Nephron progenitor cell (in vitro differentiated cells): Measurements from ENCODE around the gene AP4B1.
A peak's percentile ranks its signal among the peaks of the same experiment; 100 is the strongest.

Experiments
- DNase-seq: peaks from one replicate; pipeline ENCODE4 v3.0.0; 2021
- H3K27ac Mint-ChIP-seq: 2 replicates; pipeline ENCODE4 v1.8.0; 2021; ENCODE audit warnings: mild to moderate bottlenecking, moderate library complexity, mixed read lengths
- H3K27me3 Mint-ChIP-seq: 2 replicates; pipeline ENCODE4 v1.8.0; 2021; ENCODE audit warnings: mild to moderate bottlenecking, low read depth, mixed read lengths; ENCODE audit not compliant: poor library complexity
- H3K36me3 Mint-ChIP-seq: 2 replicates; pipeline ENCODE4 v1.8.0; 2021; ENCODE audit warnings: low read depth, mixed read lengths
- H3K4me1 Mint-ChIP-seq: 2 replicates; pipeline ENCODE4 v1.8.0; 2021; ENCODE audit warnings: mixed read lengths
- H3K4me3 Mint-ChIP-seq: 2 replicates; pipeline ENCODE4 v1.8.0; 2021; ENCODE audit warnings: mild to moderate bottlenecking, moderate library complexity, mixed read lengths
- H3K9me3 Mint-ChIP-seq: 2 replicates; pipeline ENCODE4 v1.8.0; 2021; ENCODE audit warnings: mild to moderate bottlenecking, moderate library complexity, mixed read lengths
- TF ChIP-seq, protein P1 (sequence below): fragments of 200-600 bp; sonication (generic); IDR thresholded peaks from 2 replicates; pipeline ENCODE4 v1.5.0; 2021; ENCODE audit warnings: antibody characterized with exemption

Gene AP4B1

DNA sequence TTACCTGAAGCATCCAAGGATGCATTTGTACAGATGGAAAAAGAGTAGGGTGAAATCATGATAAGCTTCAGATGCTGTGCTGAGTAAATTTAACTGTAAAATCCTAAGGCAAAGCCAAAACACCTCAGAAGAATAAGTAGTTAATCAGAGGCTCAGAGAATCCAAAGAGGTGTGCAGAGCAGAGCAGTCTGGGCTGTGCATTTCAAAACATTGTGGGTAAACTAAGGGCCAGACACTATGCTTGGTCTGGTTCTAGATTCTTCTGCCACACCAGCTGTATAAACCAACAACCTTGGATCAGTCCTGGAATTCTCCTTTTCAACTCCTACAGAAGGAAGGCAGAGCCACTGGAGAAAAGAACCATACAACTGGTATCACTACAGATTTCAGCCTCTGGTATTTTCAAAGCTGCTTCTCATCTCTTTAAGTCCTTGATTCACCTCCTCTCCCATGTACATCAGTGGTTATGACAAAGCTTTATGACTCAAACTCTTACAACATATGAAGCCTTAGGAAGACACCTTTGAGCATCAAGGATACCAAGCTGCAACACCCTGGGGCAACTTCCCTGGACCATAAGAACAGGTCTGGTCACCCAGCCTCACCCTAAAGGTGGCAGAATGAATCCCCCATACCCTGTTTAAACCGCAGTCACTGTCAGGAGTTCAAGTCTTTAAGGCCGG is 12.9 kb upstream of the AP4B1 start:
- no peak overlapping the region for H3K4me3 Mint-ChIP-seq
- TF ChIP-seq, protein P1, sequence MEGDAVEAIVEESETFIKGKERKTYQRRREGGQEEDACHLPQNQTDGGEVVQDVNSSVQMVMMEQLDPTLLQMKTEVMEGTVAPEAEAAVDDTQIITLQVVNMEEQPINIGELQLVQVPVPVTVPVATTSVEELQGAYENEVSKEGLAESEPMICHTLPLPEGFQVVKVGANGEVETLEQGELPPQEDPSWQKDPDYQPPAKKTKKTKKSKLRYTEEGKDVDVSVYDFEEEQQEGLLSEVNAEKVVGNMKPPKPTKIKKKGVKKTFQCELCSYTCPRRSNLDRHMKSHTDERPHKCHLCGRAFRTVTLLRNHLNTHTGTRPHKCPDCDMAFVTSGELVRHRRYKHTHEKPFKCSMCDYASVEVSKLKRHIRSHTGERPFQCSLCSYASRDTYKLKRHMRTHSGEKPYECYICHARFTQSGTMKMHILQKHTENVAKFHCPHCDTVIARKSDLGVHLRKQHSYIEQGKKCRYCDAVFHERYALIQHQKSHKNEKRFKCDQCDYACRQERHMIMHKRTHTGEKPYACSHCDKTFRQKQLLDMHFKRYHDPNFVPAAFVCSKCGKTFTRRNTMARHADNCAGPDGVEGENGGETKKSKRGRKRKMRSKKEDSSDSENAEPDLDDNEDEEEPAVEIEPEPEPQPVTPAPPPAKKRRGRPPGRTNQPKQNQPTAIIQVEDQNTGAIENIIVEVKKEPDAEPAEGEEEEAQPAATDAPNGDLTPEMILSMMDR, result no peak
- H3K27me3 Mint-ChIP-seq, result peaks cover 19% of the 10 kb centered on the region
- no peak overlapping the region for H3K27ac Mint-ChIP-seq
- H3K4me1 Mint-ChIP-seq, result no peaks in the 10 kb centered on the region
- no peak for DNase-seq
- H3K36me3 Mint-ChIP-seq, result no peaks in the 10 kb centered on the region
- H3K9me3 Mint-ChIP-seq, result no peaks in the 10 kb centered on the region

DNA sequence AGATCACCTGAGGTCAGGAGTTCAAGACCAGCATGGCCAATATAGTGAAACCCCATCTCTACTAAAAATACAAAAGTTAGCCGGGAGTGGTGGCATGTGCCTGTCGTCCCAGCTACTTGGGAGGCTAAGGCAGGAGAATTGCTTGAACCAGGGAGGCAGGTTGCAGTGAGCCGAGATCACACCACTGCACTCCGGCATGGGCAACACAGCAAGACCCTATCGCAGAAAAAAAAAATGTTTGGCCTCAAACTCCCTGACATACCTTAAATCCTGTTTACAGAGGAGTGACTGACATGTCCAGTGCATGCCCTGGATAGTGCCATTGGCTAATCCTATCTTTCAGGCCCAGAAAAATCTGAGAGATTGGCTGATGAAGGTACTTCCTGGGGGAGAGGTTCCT is 12.4 kb upstream of the AP4B1 start:
- Mint-ChIP-seq H3K27ac (no peak overlapping the region), H3K9me3 (no peaks in the 10 kb centered on the region), H3K36me3 (no peaks in the 10 kb centered on the region), H3K4me1 (no peaks in the 10 kb centered on the region), H3K27me3 (peaks cover 17% of the 10 kb centered on the region), H3K4me3 (no peak overlapping the region)
- DNase-seq, result no peak
- TF ChIP-seq, protein P1, result no peak

DNA sequence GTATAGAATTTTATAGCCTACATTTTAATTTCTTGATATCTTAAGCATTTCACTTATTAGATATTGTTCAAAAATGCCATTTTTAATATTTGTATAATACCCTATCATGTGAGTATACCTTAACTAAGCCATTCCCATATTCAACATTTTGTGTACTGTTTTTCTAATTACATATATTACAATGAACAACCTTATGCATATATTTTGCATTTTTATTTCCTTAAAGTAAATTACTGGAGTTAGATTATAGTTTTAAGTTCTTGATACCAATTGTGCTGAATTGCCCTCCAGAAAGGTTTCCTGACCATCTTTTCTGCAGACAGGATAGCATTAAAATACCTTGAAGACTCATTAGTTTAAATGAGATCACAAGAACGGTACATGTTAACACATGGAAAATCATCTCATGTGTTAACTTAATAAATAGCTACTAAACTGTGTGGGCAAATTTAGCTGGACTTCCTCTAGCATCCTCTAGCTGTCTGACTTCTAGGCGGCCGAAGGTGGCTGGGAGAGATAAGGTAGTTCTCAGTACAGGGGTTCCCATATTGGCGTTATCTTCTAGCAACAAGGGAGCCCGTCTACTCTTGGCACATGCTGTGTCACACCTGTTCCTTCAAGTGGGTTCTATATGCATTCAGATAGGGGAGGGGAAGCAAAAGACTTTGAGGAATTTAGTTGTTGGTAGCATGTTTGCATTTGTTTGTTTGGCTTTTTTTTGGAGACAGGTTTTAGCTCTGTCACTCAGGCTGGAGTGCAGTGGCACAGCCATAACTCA is 9.5 kb upstream of the AP4B1 start:
- Mint-ChIP-seq H3K9me3 (no peaks in the 10 kb centered on the region), H3K4me3 (no peak overlapping the region), H3K27ac (no peak overlapping the region), H3K27me3 (peaks cover 11% of the 10 kb centered on the region), H3K4me1 (no peaks in the 10 kb centered on the region), H3K36me3 (peaks cover 21% of the 10 kb centered on the region)
- TF ChIP-seq, protein P1, result no peak
- DNase-seq, result no peak

DNA sequence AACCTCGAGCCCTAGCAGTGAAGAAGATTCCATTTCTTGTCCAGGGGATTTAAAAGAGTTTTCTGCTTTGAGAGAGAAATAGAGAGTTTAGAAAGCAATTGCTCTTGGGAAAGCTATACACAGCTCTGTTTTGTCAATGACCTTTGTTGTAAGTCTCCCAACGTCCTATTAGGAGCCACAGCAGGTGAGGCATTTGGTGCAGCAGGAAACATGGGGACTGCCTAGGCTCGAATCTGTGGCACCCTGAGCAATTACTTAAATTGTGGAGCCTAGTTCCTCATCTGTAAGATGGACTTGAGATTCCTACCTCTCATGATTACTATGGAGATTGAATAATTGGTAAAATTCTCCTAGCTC is 8.7 kb upstream of the AP4B1 start:
- H3K36me3 Mint-ChIP-seq, result peaks cover 29% of the 10 kb centered on the region
- peak overlapping the region; percentile 56 for H3K27ac Mint-ChIP-seq
- no peak for DNase-seq
- no peaks in the 10 kb centered on the region for H3K4me1 Mint-ChIP-seq
- no peaks in the 10 kb centered on the region for H3K9me3 Mint-ChIP-seq
- H3K27me3 Mint-ChIP-seq, result peaks cover 7% of the 10 kb centered on the region
- TF ChIP-seq, protein P1, result no peak
- H3K4me3 Mint-ChIP-seq, result no peak overlapping the region

DNA sequence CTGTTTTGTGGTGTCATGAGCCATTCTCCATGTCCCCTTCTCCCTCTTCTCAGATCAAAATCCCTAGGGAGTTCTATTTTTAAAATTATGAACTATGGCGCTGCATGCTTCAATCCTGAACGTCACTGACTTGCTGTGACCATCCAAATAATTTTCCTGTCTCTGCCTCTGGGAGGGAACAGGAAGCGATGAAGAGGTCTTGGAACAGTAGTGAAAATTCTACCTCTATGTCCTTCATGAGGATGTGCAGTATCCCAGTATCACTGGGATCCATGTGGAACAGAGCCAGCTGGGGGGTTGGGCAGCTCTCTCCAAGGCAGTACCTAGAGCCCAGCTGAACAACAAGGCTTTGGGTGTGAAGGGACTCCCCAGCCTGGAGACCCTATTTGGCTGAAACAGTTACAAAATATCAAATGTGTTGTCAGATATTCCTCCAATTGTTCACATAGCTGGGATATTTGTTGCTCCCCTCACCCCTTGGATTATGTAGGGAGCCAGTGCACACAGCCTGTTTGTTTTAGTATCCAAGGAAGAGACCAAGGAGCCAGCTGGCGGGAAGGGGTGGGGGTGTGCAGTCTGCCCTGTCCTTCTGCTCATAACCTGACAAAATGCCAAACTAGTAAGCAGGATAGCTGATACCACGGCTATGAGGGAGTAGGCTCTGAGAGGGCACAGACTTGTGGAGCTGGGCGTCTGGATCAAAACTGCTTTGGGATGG is 8.2 kb upstream of the AP4B1 start:
- Mint-ChIP-seq H3K9me3 (no peaks in the 10 kb centered on the region), H3K4me3 (no peak overlapping the region), H3K36me3 (peaks cover 34% of the 10 kb centered on the region), H3K27me3 (peaks cover 3% of the 10 kb centered on the region), H3K4me1 (no peaks in the 10 kb centered on the region), H3K27ac (peak overlapping the region; percentile 56)
- no peak for DNase-seq
- TF ChIP-seq, protein P1, result no peak
